Neural crest cell (in vitro differentiated cells): ENCODE data around the gene ACTG1. TPM values are rescaled to one million over a fixed set of nuclear protein-coding genes. Genes with fewer than 3 reads are reported as not detected.
A peak's percentile ranks its signal among the peaks of the same experiment; 100 is the strongest.

Experiments used
- DNase-seq: peaks from one replicate; pipeline ENCODE4 v3.0.0; 2021; ENCODE audit warnings: low read depth, mixed read lengths, low spot score
- H3K27ac Mint-ChIP-seq: one replicate; pipeline ENCODE4 v1.8.0; 2021; ENCODE audit warnings: mild to moderate bottlenecking, mixed read lengths; ENCODE audit not compliant: unreplicated experiment
- H3K27me3 Mint-ChIP-seq: 2 replicates; pipeline ENCODE4 v1.8.0; 2021; ENCODE audit warnings: low read depth, mild to moderate bottlenecking, mixed read lengths
- H3K36me3 Mint-ChIP-seq: 2 replicates; pipeline ENCODE4 v1.8.0; 2021; ENCODE audit warnings: low read depth, mild to moderate bottlenecking, mixed read lengths
- H3K4me1 Mint-ChIP-seq: 2 replicates; pipeline ENCODE4 v1.8.0; 2021; ENCODE audit warnings: mixed read lengths
- H3K4me3 Mint-ChIP-seq: one replicate; pipeline ENCODE4 v1.8.0; 2021; ENCODE audit warnings: mild to moderate bottlenecking, mixed read lengths
- H3K9me3 Mint-ChIP-seq: 2 replicates; pipeline ENCODE4 v1.8.0; 2021; ENCODE audit warnings: mixed read lengths
- CTCF ChIP-seq: fragments of 200-600 bp; sonication (generic); conservative IDR thresholded peaks from 2 replicates; pipeline ENCODE4 v1.5.0; 2021; ENCODE audit warnings: antibody characterized with exemption, mild to moderate bottlenecking
- total RNA-seq: library from RNA; stranded (reverse); gene quantifications from 2 replicates; pipeline ENCODE4 v1.2.1, GENCODE V29; 2021

ACTG1 gene
- total RNA-seq, 1 donor from 2014 or later, result 4,235 TPM

DNA sequence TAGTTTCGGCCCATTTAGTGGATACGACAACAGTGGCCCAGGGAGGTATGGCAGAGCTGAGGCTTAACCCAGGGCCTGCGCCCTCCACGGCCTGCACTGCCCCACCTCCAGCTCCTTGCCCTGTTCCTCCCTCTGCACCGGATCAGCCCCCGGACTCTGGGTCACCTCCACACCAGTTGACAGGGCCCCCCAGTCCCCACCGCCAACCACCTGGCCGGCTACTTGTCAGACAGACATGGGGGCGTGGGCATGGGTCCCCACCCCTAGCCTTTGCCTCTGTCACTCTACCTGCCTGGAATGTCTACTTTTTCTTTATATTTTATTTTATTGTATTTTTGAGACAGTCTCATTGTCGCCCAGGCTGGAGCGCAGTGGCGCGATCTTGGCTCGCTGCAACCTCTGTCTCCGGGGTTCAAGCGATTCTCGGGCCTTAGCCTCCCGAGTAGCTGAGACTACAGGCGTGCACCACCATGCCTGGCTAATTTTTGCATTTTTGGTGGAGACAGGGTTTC, 3.0 kb upstream of the ACTG1 start:
- Mint-ChIP-seq H3K36me3 (peaks cover 16% of the 10 kb centered on the region), H3K9me3 (no peaks in the 10 kb centered on the region), H3K27me3 (peaks cover 44% of the 10 kb centered on the region), H3K4me3 (peak overlapping the region; percentile 92), H3K4me1 (peaks cover 38% of the 10 kb centered on the region), H3K27ac (peak overlapping the region; percentile 75)
- DNase-seq, result no peak
- TF ChIP-seq CTCF, result no peak

GRCh38 chr17:81514739-81515529, 2.3 kb upstream of the ACTG1 start:
- Mint-ChIP-seq H3K4me3 (peak overlapping the region; percentile 92), H3K9me3 (no peaks in the 10 kb centered on the region), H3K4me1 (peaks cover 42% of the 10 kb centered on the region), H3K27ac (peak overlapping the region; percentile 75), H3K36me3 (peaks cover 22% of the 10 kb centered on the region), H3K27me3 (peaks cover 43% of the 10 kb centered on the region)
- no peak for DNase-seq
- TF ChIP-seq CTCF, result no peak

DNA sequence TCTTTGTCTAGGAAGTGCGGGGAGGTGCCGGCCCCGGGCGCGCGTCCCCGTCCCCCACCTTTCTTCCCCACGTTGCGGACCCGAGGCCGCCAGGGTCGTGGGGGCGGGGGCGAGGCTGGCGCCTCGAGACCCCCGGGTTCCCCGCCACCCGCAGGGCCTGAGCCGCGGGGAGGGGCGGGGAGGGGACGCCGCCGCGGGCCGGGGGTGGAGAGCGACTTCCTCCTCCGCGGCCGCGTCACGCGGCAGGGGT, 1.8 kb upstream of the ACTG1 start:
- H3K9me3 Mint-ChIP-seq, result no peaks in the 10 kb centered on the region
- H3K4me1 Mint-ChIP-seq, result peaks cover 47% of the 10 kb centered on the region
- H3K4me3 Mint-ChIP-seq, result peak overlapping the region; percentile 82
- peaks cover 45% of the 10 kb centered on the region for H3K27me3 Mint-ChIP-seq
- no peak for TF ChIP-seq CTCF
- DNase-seq, result no peak
- no peak overlapping the region for H3K27ac Mint-ChIP-seq
- H3K36me3 Mint-ChIP-seq, result peaks cover 28% of the 10 kb centered on the region

GRCh38 chr17:81513753-81514488, 1.3 kb upstream of the ACTG1 start:
- peak; percentile 60 for DNase-seq

GRCh38 chr17:81513372-81513752, 763 bp upstream of the ACTG1 start:
- Mint-ChIP-seq H3K9me3 (no peaks in the 10 kb centered on the region), H3K27me3 (peaks cover 51% of the 10 kb centered on the region), H3K4me1 (peaks cover 54% of the 10 kb centered on the region), H3K36me3 (peaks cover 38% of the 10 kb centered on the region), H3K27ac (peak overlapping the region; percentile 90), H3K4me3 (peak overlapping the region; percentile 93)
- no peak for TF ChIP-seq CTCF
- peak; percentile 55 for DNase-seq

More at GRCh38 chr17:81513753-81514488, 1.3 kb upstream of the ACTG1 start:
- no peak for TF ChIP-seq CTCF
- no peaks in the 10 kb centered on the region for H3K9me3 Mint-ChIP-seq
- peaks cover 33% of the 10 kb centered on the region for H3K36me3 Mint-ChIP-seq
- peak overlapping the region; percentile 90 for H3K27ac Mint-ChIP-seq
- peaks cover 52% of the 10 kb centered on the region for H3K4me1 Mint-ChIP-seq
- H3K27me3 Mint-ChIP-seq, result peaks cover 50% of the 10 kb centered on the region
- peak overlapping the region; percentile 93 for H3K4me3 Mint-ChIP-seq
